ENCODE measurements around the gene MDH2.
"Not testable (repeated sequence)": the region's sequence is repeated elsewhere in the genome, so short reads cannot be mapped to it uniquely, and the experiment has no call there.

MDH2 gene

GRCh38 chr7:76051840-76052239 lies 3.9 kb downstream of the MDH2 start:
- Histone ChIP-seq H3K9me2 (replicated peaks; ENCODE audit: low read depth, low read length) (no peaks in the 10 kb centered on the region), H3F3A (ENCODE audit: low read depth) (no peaks in the 10 kb centered on the region), H3K9me3 (ENCODE audit: insufficient read depth, low read depth, low read length) (no peaks in the 10 kb centered on the region), H4K20me1 (ENCODE audit: insufficient read depth, low read length, poor library complexity, severe bottlenecking) (peaks cover 33% of the 10 kb centered on the region), H3K4me1 (ENCODE audit: insufficient read depth, low read length, poor library complexity, severe bottlenecking) (peaks cover 33% of the 10 kb centered on the region), H3K36me3 (ENCODE audit: insufficient read depth, low read length) (peaks cover under 1% of the 10 kb centered on the region; the same call in 1 of the 2 replicates), H2AFZ (ENCODE audit: low read length) (no peak overlapping the region), H3K27me3 (ENCODE audit: insufficient read depth, low read length, poor library complexity, severe bottlenecking) (peaks cover 4% of the 10 kb centered on the region), H3K4me2 (ENCODE audit: low read depth, low read length, poor library complexity, severe bottlenecking) (peak overlapping the region; percentile 94), H3K79me2 (ENCODE audit: insufficient read depth, low read length) (peaks cover 78% of the 10 kb centered on the region), H3K4me3 (ENCODE audit: low read length, poor library complexity, severe bottlenecking) (peak overlapping the region; percentile 55), H3K9ac (ENCODE audit: low read depth, low read length, poor library complexity, severe bottlenecking) (no peak overlapping the region)
- TF ChIP-seq, protein P1, sequence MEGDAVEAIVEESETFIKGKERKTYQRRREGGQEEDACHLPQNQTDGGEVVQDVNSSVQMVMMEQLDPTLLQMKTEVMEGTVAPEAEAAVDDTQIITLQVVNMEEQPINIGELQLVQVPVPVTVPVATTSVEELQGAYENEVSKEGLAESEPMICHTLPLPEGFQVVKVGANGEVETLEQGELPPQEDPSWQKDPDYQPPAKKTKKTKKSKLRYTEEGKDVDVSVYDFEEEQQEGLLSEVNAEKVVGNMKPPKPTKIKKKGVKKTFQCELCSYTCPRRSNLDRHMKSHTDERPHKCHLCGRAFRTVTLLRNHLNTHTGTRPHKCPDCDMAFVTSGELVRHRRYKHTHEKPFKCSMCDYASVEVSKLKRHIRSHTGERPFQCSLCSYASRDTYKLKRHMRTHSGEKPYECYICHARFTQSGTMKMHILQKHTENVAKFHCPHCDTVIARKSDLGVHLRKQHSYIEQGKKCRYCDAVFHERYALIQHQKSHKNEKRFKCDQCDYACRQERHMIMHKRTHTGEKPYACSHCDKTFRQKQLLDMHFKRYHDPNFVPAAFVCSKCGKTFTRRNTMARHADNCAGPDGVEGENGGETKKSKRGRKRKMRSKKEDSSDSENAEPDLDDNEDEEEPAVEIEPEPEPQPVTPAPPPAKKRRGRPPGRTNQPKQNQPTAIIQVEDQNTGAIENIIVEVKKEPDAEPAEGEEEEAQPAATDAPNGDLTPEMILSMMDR (conservative IDR thresholded peaks at IDR 0.05; ENCODE audit: low read length) = no peak
- no peak for TF ChIP-seq EZH2phosphoT487 (IDR thresholded peaks at IDR 0.05; ENCODE audit: borderline replicate concordance)

DNA sequence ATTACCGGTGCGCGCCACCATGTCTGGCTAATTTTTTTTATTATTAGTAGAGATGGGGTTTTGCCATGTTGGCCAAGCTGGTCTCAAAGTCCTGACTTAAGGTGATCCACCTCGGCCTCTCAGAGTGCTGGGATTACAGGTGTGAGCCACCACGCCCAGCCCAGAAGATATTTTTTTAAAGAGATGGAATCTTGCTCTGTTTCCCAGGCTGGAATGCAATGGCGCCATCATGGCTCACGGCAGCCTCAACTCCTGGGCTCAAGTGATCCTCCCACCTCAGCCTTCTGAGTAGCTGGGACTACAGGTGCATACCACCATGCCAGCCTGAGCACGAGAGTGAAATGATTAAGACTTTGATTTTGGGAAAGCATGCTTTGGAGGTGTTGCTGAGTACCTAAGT lies 4.8 kb downstream of the MDH2 start:
- Histone ChIP-seq H4K20me1 (ENCODE audit: insufficient read depth, low read length, poor library complexity, severe bottlenecking) (peaks cover 33% of the 10 kb centered on the region), H3K4me1 (ENCODE audit: insufficient read depth, low read length, poor library complexity, severe bottlenecking) (peaks cover 33% of the 10 kb centered on the region), H3K79me2 (ENCODE audit: insufficient read depth, low read length) (peaks cover 70% of the 10 kb centered on the region)
- not testable (repeated sequence) for H3K9me3 ChIP-seq (ENCODE audit: insufficient read depth, low read depth, low read length); H3K4me3 ChIP-seq (ENCODE audit: low read length, poor library complexity, severe bottlenecking); H3K27me3 ChIP-seq (ENCODE audit: insufficient read depth, low read length, poor library complexity, severe bottlenecking); H3K36me3 ChIP-seq (ENCODE audit: insufficient read depth, low read length); H3K9me2 ChIP-seq (replicated peaks; ENCODE audit: low read depth, low read length); H3K4me2 ChIP-seq (ENCODE audit: low read depth, low read length, poor library complexity, severe bottlenecking); H3F3A ChIP-seq (ENCODE audit: low read depth); H2AFZ ChIP-seq (ENCODE audit: low read length); H3K9ac ChIP-seq (ENCODE audit: low read depth, low read length, poor library complexity, severe bottlenecking)

DNA sequence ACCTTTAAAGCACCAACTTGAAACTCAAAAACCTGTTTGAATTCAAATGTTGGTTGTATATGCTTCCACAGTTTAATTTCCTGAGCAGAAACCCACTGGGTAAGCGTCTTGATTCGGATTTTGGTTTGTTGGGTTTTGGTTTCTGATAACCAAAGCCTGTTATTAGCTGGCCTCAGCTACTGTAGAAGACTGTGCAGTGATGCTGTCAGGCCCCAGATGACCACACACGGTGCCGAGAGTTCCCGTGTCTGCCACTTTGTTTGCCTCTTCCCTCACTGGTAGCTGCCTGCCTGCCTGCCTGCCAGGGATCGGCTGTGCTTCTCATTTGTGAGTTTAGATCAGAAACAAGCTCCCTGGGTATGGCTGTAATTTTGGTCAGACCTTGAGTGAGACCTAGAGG lies 5.6 kb downstream of the MDH2 start:
- peaks cover 32% of the 10 kb centered on the region for H3K4me1 ChIP-seq (ENCODE audit: insufficient read depth, low read length, poor library complexity, severe bottlenecking)
- H3K36me3 ChIP-seq (ENCODE audit: insufficient read depth, low read length) = peaks cover 17% of the 10 kb centered on the region; the same call in 1 of the 2 replicates
- H3K9ac ChIP-seq (ENCODE audit: low read depth, low read length, poor library complexity, severe bottlenecking) = no peak overlapping the region
- H3K79me2 ChIP-seq (ENCODE audit: insufficient read depth, low read length) = peaks cover 62% of the 10 kb centered on the region
- no peak overlapping the region for H3K4me2 ChIP-seq (ENCODE audit: low read depth, low read length, poor library complexity, severe bottlenecking)
- no peaks in the 10 kb centered on the region for H3K9me3 ChIP-seq (ENCODE audit: insufficient read depth, low read depth, low read length)
- H3K9me2 ChIP-seq (replicated peaks; ENCODE audit: low read depth, low read length) = no peaks in the 10 kb centered on the region
- TF ChIP-seq, protein P1 (conservative IDR thresholded peaks at IDR 0.05; ENCODE audit: low read length) = no peak
- TF ChIP-seq EZH2phosphoT487 (IDR thresholded peaks at IDR 0.05; ENCODE audit: borderline replicate concordance) = no peak
- no peak overlapping the region for H3K4me3 ChIP-seq (ENCODE audit: low read length, poor library complexity, severe bottlenecking)
- no peaks in the 10 kb centered on the region for H3K27me3 ChIP-seq (ENCODE audit: insufficient read depth, low read length, poor library complexity, severe bottlenecking)
- no peak overlapping the region for H2AFZ ChIP-seq (ENCODE audit: low read length)
- no peaks in the 10 kb centered on the region for H3F3A ChIP-seq (ENCODE audit: low read depth)
- H4K20me1 ChIP-seq (ENCODE audit: insufficient read depth, low read length, poor library complexity, severe bottlenecking) = peaks cover 33% of the 10 kb centered on the region

Data from Loucy (cell line).